ENCODE measurements around the gene EID3. TPM values are rescaled to one million over a fixed set of nuclear protein-coding genes. Genes with fewer than 3 reads are reported as not detected.

Gene EID3
- total RNA-seq, 1 experiment from 2014 or later: 3.0 TPM

DNA sequence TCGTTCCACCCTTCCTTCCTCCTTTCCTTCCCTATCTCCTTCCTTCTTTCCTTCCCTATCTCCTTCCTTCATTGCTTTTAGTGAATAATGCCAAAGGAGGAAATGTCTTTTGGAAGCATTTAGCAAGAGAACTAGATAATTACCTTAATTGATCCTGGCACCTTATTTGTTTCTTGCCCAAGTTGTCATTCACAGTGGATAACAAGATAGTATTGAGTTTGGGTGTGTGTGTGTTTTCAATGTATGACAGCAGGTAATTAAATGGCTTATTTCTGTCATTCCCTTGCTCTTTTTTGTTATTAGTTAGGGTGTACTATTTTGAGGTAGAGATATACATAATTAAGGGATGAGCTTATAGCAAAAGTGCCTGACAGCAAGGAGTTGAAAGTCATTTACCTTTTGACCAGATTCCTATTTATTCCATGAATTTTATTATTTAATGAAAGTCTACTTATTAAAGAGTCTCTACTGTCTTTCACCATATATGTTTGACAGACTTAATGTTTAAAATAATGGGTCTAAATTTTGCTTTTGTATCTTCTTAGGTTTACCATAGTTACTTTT, 30.2 kb downstream of the EID3 start:
- no TSS peak for BruUV-seq (replicated peaks)
- Mint-ChIP-seq H3K4me1 (ENCODE audit: insufficient read depth, unreplicated experiment) (no peaks in the 10 kb centered on the region), H3K4me3 (ENCODE audit: unreplicated experiment) (no peak overlapping the region), H3K36me3 (ENCODE audit: insufficient read depth, unreplicated experiment) (peaks cover 93% of the 10 kb centered on the region), H3K27me3 (ENCODE audit: insufficient read depth, unreplicated experiment) (no peaks in the 10 kb centered on the region), H3K27ac (ENCODE audit: low read depth, unreplicated experiment) (no peak overlapping the region), H3K9me3 (ENCODE audit: unreplicated experiment) (no peaks in the 10 kb centered on the region)
- intact Hi-C loops (cut with micrococcal nuclease): loop anchor here (1.0 kb wide), 1 partner anchor 11 kb away; no protein-coding TSS in a partner anchor
- ChIA-PET CTCF (interaction anchor here (0.6 to 0.9 kb wide), 2 partner anchors 17 to 320 kb away, joined by 3 read pairs; no protein-coding TSS in a partner anchor), POLR2A (interaction anchor here (0.8 kb wide), 1 partner anchor 12 kb away, joined by 3 read pairs; no protein-coding TSS in a partner anchor)
- DNase-seq (ENCODE audit: unreplicated experiment): no peak
- TF ChIP-seq CTCF (IDR thresholded peaks at IDR 0.05; ENCODE audit: unreplicated experiment): no peak

- no peak for DNase-seq (ENCODE audit: unreplicated experiment)
- ChIA-PET CTCF (interaction anchor here (0.6 to 1.0 kb wide), 3 partner anchors 18 to 24 kb away, joined by 3 read pairs; no protein-coding TSS in a partner anchor), POLR2A (no interaction called here)
- no peaks in the 10 kb centered on the region for H3K4me1 Mint-ChIP-seq (ENCODE audit: insufficient read depth, unreplicated experiment)
- intact Hi-C loops (cut with micrococcal nuclease): loop anchor here (1.0 kb wide), 1 partner anchor 12 kb away; no protein-coding TSS in a partner anchor
- no TSS peak for BruUV-seq (replicated peaks)
- no peak for TF ChIP-seq CTCF (IDR thresholded peaks at IDR 0.05; ENCODE audit: unreplicated experiment)
- no peaks in the 10 kb centered on the region for H3K27me3 Mint-ChIP-seq (ENCODE audit: insufficient read depth, unreplicated experiment)
- no peaks in the 10 kb centered on the region for H3K9me3 Mint-ChIP-seq (ENCODE audit: unreplicated experiment)
- no peak overlapping the region for H3K27ac Mint-ChIP-seq (ENCODE audit: low read depth, unreplicated experiment)
- peaks cover 93% of the 10 kb centered on the region for H3K36me3 Mint-ChIP-seq (ENCODE audit: insufficient read depth, unreplicated experiment)
- H3K4me3 Mint-ChIP-seq (ENCODE audit: unreplicated experiment): no peak overlapping the region
Measured at GRCh38 chr12:104334581-104334980, 31.0 kb downstream of the EID3 start.

GRCh38 chr12:104336115-104336514, 32.6 kb downstream of the EID3 start:
- H3K27me3 Mint-ChIP-seq (ENCODE audit: insufficient read depth, unreplicated experiment): no peaks in the 10 kb centered on the region
- H3K9me3 Mint-ChIP-seq (ENCODE audit: unreplicated experiment): no peaks in the 10 kb centered on the region
- intact Hi-C loops (cut with micrococcal nuclease): no loop called here
- no TSS peak for BruUV-seq (replicated peaks)
- TF ChIP-seq CTCF (IDR thresholded peaks at IDR 0.05; ENCODE audit: unreplicated experiment): no peak
- peaks cover 93% of the 10 kb centered on the region for H3K36me3 Mint-ChIP-seq (ENCODE audit: insufficient read depth, unreplicated experiment)
- CTCF ChIA-PET: interaction anchor here (0.6 to 2.2 kb wide), 3 partner anchors 23 to 198 kb away, joined by 3 to 6 read pairs (median 3); no protein-coding TSS in a partner anchor
- H3K4me1 Mint-ChIP-seq (ENCODE audit: insufficient read depth, unreplicated experiment): no peaks in the 10 kb centered on the region
- no peak overlapping the region for H3K4me3 Mint-ChIP-seq (ENCODE audit: unreplicated experiment)
- POLR2A ChIA-PET: interaction anchor here (1.0 to 1.9 kb wide), 2 partner anchors 24 to 116 kb away, joined by 3 to 6 read pairs; no protein-coding TSS in a partner anchor
- H3K27ac Mint-ChIP-seq (ENCODE audit: low read depth, unreplicated experiment): no peak overlapping the region
- no peak for DNase-seq (ENCODE audit: unreplicated experiment)

GRCh38 chr12:104337030-104337558, 33.6 kb downstream of the EID3 start:
- no peak for DNase-seq (ENCODE audit: unreplicated experiment)
- Mint-ChIP-seq H3K9me3 (ENCODE audit: unreplicated experiment) (no peaks in the 10 kb centered on the region), H3K36me3 (ENCODE audit: insufficient read depth, unreplicated experiment) (peaks cover 93% of the 10 kb centered on the region), H3K27me3 (ENCODE audit: insufficient read depth, unreplicated experiment) (no peaks in the 10 kb centered on the region), H3K27ac (ENCODE audit: low read depth, unreplicated experiment) (no peak overlapping the region), H3K4me1 (ENCODE audit: insufficient read depth, unreplicated experiment) (no peaks in the 10 kb centered on the region), H3K4me3 (ENCODE audit: unreplicated experiment) (no peak overlapping the region)
- TF ChIP-seq CTCF (IDR thresholded peaks at IDR 0.05; ENCODE audit: unreplicated experiment): no peak
- intact Hi-C loops (cut with micrococcal nuclease): no loop called here
- no TSS peak for BruUV-seq (replicated peaks)
- ChIA-PET POLR2A (interaction anchor here (0.7 to 1.9 kb wide), 2 partner anchors 9 to 117 kb away, joined by 3 to 6 read pairs; no protein-coding TSS in a partner anchor), CTCF (interaction anchor here (1.4 to 2.2 kb wide), 2 partner anchors 22 to 45 kb away, joined by 4 to 6 read pairs; no protein-coding TSS in a partner anchor)
